GM10266 (cell line): Measurements from ENCODE around the gene COASY.

ENCODE experiments used
- DNase-seq: peaks from one replicate; pipeline ENCODE4 v3.0.0; 2012; ENCODE audit errors: extremely low spot score
- TF ChIP-seq, protein P1 (sequence below): IDR thresholded peaks from 2 replicates; pipeline ENCODE4 v1.5.1; 2012; ENCODE audit warnings: mild to moderate bottlenecking, low read depth; ENCODE audit not compliant: control insufficient read depth, insufficient read depth; ENCODE audit errors: missing control alignments

Gene COASY

DNA sequence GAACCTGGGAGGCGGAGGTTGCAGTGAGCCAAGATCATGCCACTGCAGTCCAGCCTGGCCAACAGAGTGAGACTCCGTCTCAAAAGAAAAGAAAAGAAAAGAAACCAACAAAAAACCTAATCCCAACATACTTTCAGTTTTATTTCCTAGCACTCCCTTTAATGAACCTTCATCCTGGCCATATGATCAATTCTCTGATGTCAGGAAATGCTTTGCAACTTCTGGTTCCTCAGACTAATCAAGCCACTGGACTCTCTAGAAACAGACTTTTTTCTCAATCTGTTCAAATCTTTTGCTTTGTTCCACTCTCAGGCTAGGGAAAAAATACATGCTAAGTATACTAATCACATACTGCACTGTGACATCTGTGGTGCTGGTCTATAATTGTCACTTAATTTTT is 28.9 kb downstream of the COASY start:
- DNase-seq = no peak
- TF ChIP-seq, protein P1, sequence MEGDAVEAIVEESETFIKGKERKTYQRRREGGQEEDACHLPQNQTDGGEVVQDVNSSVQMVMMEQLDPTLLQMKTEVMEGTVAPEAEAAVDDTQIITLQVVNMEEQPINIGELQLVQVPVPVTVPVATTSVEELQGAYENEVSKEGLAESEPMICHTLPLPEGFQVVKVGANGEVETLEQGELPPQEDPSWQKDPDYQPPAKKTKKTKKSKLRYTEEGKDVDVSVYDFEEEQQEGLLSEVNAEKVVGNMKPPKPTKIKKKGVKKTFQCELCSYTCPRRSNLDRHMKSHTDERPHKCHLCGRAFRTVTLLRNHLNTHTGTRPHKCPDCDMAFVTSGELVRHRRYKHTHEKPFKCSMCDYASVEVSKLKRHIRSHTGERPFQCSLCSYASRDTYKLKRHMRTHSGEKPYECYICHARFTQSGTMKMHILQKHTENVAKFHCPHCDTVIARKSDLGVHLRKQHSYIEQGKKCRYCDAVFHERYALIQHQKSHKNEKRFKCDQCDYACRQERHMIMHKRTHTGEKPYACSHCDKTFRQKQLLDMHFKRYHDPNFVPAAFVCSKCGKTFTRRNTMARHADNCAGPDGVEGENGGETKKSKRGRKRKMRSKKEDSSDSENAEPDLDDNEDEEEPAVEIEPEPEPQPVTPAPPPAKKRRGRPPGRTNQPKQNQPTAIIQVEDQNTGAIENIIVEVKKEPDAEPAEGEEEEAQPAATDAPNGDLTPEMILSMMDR = no peak

DNA sequence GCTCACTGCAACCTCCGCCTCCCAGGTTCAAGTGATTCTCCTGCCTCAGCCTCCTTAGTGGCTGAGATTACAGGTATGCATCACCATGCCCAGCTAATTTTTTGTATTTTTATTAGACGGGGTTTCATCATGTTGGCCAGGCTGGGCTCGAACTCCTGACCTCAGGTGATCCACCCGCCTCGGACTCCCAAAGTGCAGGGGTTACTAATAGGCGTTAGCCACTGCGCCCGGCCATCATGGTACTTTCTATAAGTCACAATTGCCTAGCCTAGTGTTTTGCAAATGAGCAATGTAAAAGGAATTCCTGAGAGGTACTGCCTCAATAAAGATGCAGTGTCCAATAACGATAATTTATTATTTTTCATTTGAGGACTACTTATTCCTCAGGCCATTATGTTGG is 29.5 kb downstream of the COASY start:
- TF ChIP-seq, protein P1 = no peak

DNA sequence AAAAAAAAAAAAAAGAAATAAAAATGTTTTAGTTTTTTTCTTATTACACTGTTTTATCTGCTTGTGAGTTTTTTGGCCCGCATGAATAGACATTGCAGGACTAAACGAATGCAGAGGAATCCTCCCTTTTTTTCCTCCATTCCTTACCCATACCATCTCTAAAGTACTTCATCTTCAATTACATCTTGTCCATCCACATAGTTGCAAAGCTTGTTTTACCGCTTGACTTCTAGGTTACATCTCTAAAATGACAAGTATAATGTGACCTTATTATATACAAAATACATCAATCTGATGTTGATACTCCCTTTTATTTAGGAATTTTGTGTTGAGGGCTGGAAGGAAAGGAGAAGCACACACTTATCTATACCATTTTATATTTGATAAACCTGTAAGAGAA is 34.4 kb downstream of the COASY start:
- TF ChIP-seq, protein P1 = no peak

More for the DNA sequence above, 29.5 kb downstream of the COASY start:
- DNase-seq = no peak

DNA sequence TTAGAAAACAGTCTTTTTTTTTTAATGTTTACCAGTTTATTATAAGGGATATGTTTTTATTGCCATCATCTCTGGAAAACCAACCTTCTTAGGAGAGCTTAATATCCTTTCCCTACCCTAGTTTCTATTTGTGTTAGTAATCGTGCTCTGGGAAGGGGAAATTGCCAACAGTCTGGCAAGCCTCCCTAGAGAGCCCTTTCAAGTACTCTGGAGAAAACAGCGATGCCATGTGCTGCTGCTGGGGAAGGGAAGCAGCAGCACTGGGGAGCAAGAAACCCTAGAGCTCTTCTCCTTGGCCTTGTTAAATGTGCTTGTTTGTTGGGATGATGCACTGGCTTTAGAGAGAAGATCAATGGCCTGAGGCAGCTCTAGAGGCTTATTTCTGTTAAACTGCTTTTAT is 37.0 kb downstream of the COASY start:
- TF ChIP-seq, protein P1 = no peak
- no peak for DNase-seq

More for the DNA sequence above, 34.4 kb downstream of the COASY start:
- no peak for DNase-seq

DNA sequence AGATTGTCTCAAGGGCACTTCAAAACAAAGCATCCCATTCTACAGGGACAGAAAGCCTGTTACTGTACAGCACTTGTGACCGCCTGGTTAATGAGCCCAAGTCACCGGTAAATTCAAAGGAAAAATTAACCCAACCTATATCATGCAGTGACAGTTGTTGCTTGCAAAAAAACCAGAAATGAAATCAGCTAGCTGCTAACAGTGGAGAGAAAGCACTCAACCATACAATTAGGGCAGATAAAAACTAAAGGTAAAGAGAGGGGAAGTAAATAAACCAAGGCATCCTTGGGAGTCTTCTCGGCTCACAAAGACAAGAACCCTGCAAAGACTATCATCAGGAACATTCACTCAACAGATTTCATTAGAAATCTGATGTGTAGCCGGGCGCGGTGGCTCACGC is 41.4 kb downstream of the COASY start:
- no peak for DNase-seq
- TF ChIP-seq, protein P1 = no peak

DNA sequence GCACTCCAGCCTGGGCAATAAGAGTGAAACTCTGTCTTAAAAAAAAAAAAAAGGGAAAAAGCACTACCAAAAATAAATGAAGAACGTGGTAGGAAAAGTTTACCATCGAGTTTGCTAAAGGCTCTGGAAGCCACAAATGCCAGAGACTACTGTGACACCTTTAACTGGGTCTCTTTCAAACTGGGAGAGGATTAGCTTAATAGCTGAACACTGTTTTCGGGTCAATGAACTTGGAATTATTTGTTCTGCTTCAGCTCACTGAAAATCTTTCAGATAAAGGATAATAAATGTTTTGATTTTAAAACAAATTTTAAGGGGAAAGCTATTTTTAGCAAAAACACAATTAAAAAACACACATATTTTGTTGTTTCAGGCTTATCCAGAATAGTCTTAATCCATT is 45.8 kb downstream of the COASY start:
- no peak for DNase-seq

DNA sequence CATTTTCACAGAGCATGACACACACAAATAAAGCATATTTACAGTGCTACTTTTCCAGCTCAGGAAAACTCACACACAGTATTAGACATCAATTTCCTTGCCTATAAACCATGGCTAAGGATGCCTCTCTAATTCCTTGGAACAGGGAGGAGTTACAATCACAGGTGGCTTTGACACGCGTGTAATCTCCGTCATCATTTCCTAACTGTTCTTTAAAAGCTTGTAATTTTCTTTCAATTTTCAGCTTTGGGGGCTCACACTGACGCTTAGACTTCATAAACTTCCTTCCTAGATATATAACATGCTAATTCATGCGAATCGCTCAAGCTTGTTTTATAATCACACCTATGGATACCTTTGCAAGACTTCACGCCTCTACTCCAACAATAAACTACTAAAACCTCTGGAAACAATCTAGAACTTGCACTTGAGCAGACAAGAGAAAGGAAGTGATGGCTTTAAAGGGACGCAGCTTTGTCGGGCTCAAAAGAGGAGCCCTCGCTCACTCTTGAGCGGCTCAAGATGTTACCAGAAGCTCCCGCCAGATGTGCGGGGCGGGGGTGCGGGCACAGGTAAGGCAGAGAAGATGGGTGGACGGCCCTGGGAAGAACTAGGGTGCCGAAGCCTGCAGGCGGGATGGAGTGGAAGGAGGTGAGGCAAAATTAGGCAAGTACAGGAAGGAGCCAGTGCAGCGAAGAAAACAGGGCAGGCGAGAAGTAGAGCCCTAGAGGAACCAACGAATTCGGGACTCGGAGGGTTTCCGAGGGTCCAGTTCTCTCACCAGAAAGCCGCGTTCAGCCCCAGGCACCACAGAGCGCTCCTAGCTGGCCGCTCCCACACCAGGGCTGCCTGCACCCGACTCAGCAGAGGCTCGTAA is 46.6 kb downstream of the COASY start:
- TF ChIP-seq, protein P1 = no peak
- DNase-seq = no peak

More for the DNA sequence above, 45.8 kb downstream of the COASY start:
- TF ChIP-seq, protein P1 = no peak
